Spinal cord (tissue), 10 donors: ENCODE measurements around the gene SIN3B. TPM values are rescaled to one million over a fixed set of nuclear protein-coding genes. Genes with fewer than 3 reads are reported as not detected.

ENCODE experiments used
- DNase-seq, 6 donors: peaks; one replicate each; pipeline versions ENCODE4 v3.0.0 to v3.0.0-alpha.2; 2013 to 2015; ENCODE audit warnings: low spot score in 6 of 6, low read depth in 4 of 6
- H3K27ac ChIP-seq: one replicate; pipeline ENCODE4 v1.5.1; 2013; ENCODE audit warnings: low read depth, low read length, control low read depth
- H3K27me3 ChIP-seq: one replicate; pipeline ENCODE4 v1.6.1; 2013; ENCODE audit warnings: low read length; ENCODE audit not compliant: control insufficient read depth, insufficient read depth
- H3K36me3 ChIP-seq: one replicate; pipeline ENCODE4 v1.6.1; 2013; ENCODE audit warnings: low read length; ENCODE audit not compliant: control insufficient read depth, insufficient read depth
- H3K4me1 ChIP-seq: one replicate; pipeline ENCODE4 v1.6.1; 2013; ENCODE audit warnings: low read length; ENCODE audit not compliant: control insufficient read depth, insufficient read depth
- H3K4me3 ChIP-seq: one replicate; pipeline ENCODE4 v1.5.1; 2013; ENCODE audit warnings: low read depth, low read length, control low read depth
- H3K9me3 ChIP-seq: one replicate; pipeline ENCODE4 v1.6.1; 2013; ENCODE audit warnings: low read length; ENCODE audit not compliant: control insufficient read depth, insufficient read depth
- WGBS: methylation state at CpG from one replicate; pipeline ENCODE4 v1.1.5; 2013; ENCODE audit warnings: missing lambda C conversion rate; ENCODE audit not compliant: insufficient coverage; 5-methylcytosine and 5-hydroxymethylcytosine counted together
- polyA plus RNA-seq, 2 donors: library from polyadenylated mRNA; unstranded; fragments of 120-200 nt; gene quantifications; one replicate each; pipeline ENCODE4 v1.2.1, GENCODE V29; 2013; ENCODE audit not compliant: insufficient read length in 2 of 2
- total RNA-seq, 2 donors: library from RNA; depleted of rRNA in 1 of 2; stranded (reverse); fragments of 120-200 nt in 1 of 2; fragments of >200 nt in 1 of 2; gene quantifications; one replicate each; pipeline versions ENCODE4 v1.2.3 to v1.2.4, GENCODE V29; 2013 to 2014
- donor health status: healthy.

SIN3B gene
- total and polyA plus RNA-seq, 4 donors, result 33.5 to 106 (median 62.1) TPM

- no peak overlapping the region for H3K4me3 ChIP-seq
- H3K9me3 ChIP-seq, result no peaks in the 10 kb centered on the region
- no peaks in the 10 kb centered on the region for H3K36me3 ChIP-seq
- 88% methylated on average over 4 of the region's 7 CpGs for WGBS
- H3K27ac ChIP-seq, result no peak overlapping the region
- DNase-seq, result no peak
- no peaks in the 10 kb centered on the region for H3K4me1 ChIP-seq
- H3K27me3 ChIP-seq, result no peaks in the 10 kb centered on the region
Measured at GRCh38 chr19:16911046-16911445, 81.8 kb downstream of the SIN3B start.

DNA sequence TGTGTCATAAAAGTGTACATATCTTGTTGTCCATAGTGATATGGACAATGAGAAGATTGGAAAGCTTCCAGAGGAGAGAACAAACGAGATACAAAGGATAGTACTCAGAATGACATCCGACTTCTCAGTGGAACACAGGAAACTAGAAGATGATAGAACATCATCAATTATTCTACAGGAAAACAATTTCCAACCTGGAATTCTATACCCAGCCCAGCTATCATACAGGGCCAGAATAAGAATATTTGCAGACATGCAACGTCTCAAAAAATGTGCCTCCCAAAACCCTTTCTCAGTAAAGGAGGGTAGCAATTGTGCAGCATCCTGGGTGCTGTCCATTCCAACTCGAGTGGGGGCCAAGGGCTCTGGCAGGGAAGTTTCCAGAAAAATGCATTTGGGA, 83.6 kb downstream of the SIN3B start:
- DNase-seq, result no peak
- no peaks in the 10 kb centered on the region for H3K4me1 ChIP-seq
- H3K27ac ChIP-seq, result no peak overlapping the region
- H3K4me3 ChIP-seq, result no peak overlapping the region
- no peaks in the 10 kb centered on the region for H3K9me3 ChIP-seq
- WGBS, result 83% methylated on average over 2 of the region's 4 CpGs
- H3K36me3 ChIP-seq, result no peaks in the 10 kb centered on the region
- no peaks in the 10 kb centered on the region for H3K27me3 ChIP-seq

GRCh38 chr19:16914421-16914820, 85.2 kb downstream of the SIN3B start:
- no peak for DNase-seq
- Histone ChIP-seq H3K27ac (no peak overlapping the region), H3K4me1 (no peaks in the 10 kb centered on the region), H3K36me3 (no peaks in the 10 kb centered on the region), H3K27me3 (no peaks in the 10 kb centered on the region), H3K4me3 (no peak overlapping the region), H3K9me3 (no peaks in the 10 kb centered on the region)
- WGBS, result 98% methylated on average over 8 of the region's 11 CpGs

- no peak for DNase-seq
- no peaks in the 10 kb centered on the region for H3K27me3 ChIP-seq
- 72% methylated on average over 3 of the region's 3 CpGs for WGBS
Measured at GRCh38 chr19:16915135-16915534, 85.9 kb downstream of the SIN3B start.

GRCh38 chr19:16915734-16916133, 86.5 kb downstream of the SIN3B start:
- no peak for DNase-seq
- 75% methylated on average over 2 of the region's 3 CpGs for WGBS
- Histone ChIP-seq H3K4me3 (no peak overlapping the region), H3K9me3 (no peaks in the 10 kb centered on the region), H3K27me3 (no peaks in the 10 kb centered on the region), H3K36me3 (no peaks in the 10 kb centered on the region), H3K4me1 (no peaks in the 10 kb centered on the region), H3K27ac (no peak overlapping the region)

More at GRCh38 chr19:16915135-16915534, 85.9 kb downstream of the SIN3B start:
- Histone ChIP-seq H3K9me3 (no peaks in the 10 kb centered on the region), H3K36me3 (no peaks in the 10 kb centered on the region), H3K4me1 (no peaks in the 10 kb centered on the region), H3K4me3 (no peak overlapping the region), H3K27ac (no peak overlapping the region)

DNA sequence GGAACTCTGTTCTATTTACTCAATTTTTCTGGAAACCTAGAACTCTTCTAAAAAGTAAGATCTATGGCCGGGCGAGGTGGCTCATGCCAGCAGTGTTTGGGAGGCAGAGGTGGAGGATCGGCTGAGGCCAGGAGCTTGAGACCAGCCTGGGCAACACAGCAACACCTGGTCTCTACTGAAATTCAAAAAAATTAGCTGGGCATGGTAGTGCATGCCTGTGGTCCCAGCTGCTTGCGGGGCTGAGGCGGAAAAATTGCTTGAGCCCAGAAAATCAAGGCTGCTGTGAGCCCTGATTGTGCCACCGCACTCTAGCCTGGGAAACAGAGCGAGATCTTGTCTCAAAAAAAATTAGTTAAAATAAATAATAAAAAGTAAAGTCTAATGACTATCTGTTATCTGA, 88.2 kb downstream of the SIN3B start:
- Histone ChIP-seq H3K9me3 (no peaks in the 10 kb centered on the region), H3K36me3 (no peaks in the 10 kb centered on the region), H3K4me1 (no peaks in the 10 kb centered on the region), H3K27me3 (no peaks in the 10 kb centered on the region), H3K4me3 (no peak overlapping the region), H3K27ac (no peak overlapping the region)
- DNase-seq, result no peak
- 87% methylated on average over 5 of the region's 7 CpGs for WGBS

GRCh38 chr19:16919496-16919895, 90.3 kb downstream of the SIN3B start:
- H3K4me3 ChIP-seq, result no peak overlapping the region
- no peak for DNase-seq
- H3K27me3 ChIP-seq, result no peaks in the 10 kb centered on the region
- no peaks in the 10 kb centered on the region for H3K36me3 ChIP-seq
- no peak overlapping the region for H3K27ac ChIP-seq
- WGBS, result 100% methylated on average over 2 of the region's 4 CpGs
- H3K9me3 ChIP-seq, result no peaks in the 10 kb centered on the region
- no peaks in the 10 kb centered on the region for H3K4me1 ChIP-seq

- H3K36me3 ChIP-seq, result no peaks in the 10 kb centered on the region
- 80% methylated on average over 9 of the region's 12 CpGs for WGBS
- no peak overlapping the region for H3K27ac ChIP-seq
- peaks cover 2% of the 10 kb centered on the region for H3K9me3 ChIP-seq
- no peaks in the 10 kb centered on the region for H3K4me1 ChIP-seq
- no peak for DNase-seq
- H3K4me3 ChIP-seq, result no peak overlapping the region
- H3K27me3 ChIP-seq, result no peaks in the 10 kb centered on the region
Measured at GRCh38 chr19:16920816-16921529, 91.8 kb downstream of the SIN3B start.

DNA sequence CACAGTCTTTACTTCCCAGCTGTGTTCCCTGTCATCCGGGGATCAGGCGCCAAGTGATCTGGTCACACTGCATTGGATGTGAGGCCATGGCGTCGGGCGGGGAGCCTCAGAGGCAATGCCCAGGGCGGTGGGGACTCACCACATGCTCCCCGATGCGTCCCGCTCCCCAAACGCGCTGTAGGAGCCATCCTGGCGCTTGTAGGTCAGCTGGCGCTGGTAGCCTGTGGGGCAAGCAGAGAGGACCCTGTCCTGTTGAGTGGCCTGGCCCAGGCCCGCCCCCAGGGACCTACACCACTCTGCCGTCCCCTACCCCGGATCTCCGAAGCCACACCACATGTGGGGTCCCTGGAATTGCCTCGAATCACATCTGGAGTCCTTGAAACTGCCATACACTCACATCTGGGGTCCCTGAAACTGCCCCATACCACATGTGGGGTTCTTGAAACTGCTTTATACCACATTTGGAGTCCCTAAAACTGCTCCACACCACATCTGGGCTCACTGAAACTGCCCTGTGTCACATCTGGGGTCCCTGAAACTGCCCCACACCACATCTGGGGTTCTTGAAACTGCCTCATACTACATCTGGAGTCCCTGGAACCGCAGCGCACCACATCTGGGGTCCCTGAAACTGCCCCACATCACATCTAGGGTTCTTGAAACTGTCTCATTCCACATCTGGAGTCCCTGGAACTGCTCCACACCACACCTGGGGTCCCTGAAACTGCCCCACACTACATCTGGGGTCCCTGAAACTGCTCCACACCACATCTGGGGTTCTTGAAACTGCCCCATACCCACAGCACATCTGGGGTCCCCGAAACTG, 92.8 kb downstream of the SIN3B start:
- no peak overlapping the region for H3K4me3 ChIP-seq
- DNase-seq, result no peak
- 93% methylated on average over 21 of the region's 21 CpGs for WGBS
- no peaks in the 10 kb centered on the region for H3K27me3 ChIP-seq
- peaks cover 2% of the 10 kb centered on the region for H3K9me3 ChIP-seq
- H3K36me3 ChIP-seq, result no peaks in the 10 kb centered on the region
- no peak overlapping the region for H3K27ac ChIP-seq
- H3K4me1 ChIP-seq, result no peaks in the 10 kb centered on the region

- Histone ChIP-seq H3K4me1 (no peaks in the 10 kb centered on the region), H3K4me3 (no peak overlapping the region), H3K36me3 (no peaks in the 10 kb centered on the region), H3K27ac (no peak overlapping the region), H3K27me3 (no peaks in the 10 kb centered on the region), H3K9me3 (peaks cover 2% of the 10 kb centered on the region)
- 100% methylated on average over 1 of the region's 1 CpG for WGBS
- no peak for DNase-seq
Measured at GRCh38 chr19:16922592-16922934, 93.4 kb downstream of the SIN3B start.
